Liver (tissue), 3 donors: ENCODE measurements around the gene SASH1.

Source experiments
- ATF3 ChIP-seq: IDR thresholded peaks from 2 replicates; pipeline ENCODE4 v1.6.1; 2016; ENCODE audit warnings: antibody characterized with exemption
- EGR1 ChIP-seq, 2 donors: IDR thresholded peaks; 2 replicates each; pipeline ENCODE4 v1.6.1; 2016 to 2018; ENCODE audit warnings: antibody characterized with exemption in 2 of 2, low read depth in 2 of 2
- GABPA ChIP-seq, 2 donors: IDR thresholded peaks in 1 of 2; conservative IDR thresholded peaks in 1 of 2; 2 replicates each; pipeline ENCODE4 v1.6.1; 2016; ENCODE audit warnings: antibody characterized with exemption in 2 of 2, mild to moderate bottlenecking in 1 of 2, moderate library complexity in 1 of 2
- JUND ChIP-seq, 2 donors: IDR thresholded peaks; 2 replicates each; pipeline ENCODE4 v1.6.1; 2016; ENCODE audit warnings: antibody characterized with exemption in 2 of 2
- REST ChIP-seq: IDR thresholded peaks from 2 replicates; pipeline ENCODE4 v1.6.1; 2016; ENCODE audit warnings: antibody characterized with exemption, mild to moderate bottlenecking
- RXRA ChIP-seq, 2 donors: IDR thresholded peaks; 2 replicates each; pipeline ENCODE4 v1.6.1; 2017 to 2018; ENCODE audit warnings: antibody characterized with exemption in 2 of 2, mild to moderate bottlenecking in 1 of 2
- SP1 ChIP-seq: IDR thresholded peaks from 2 replicates; pipeline ENCODE4 v1.6.1; 2018; ENCODE audit warnings: antibody characterized with exemption, mild to moderate bottlenecking
- TAF1 ChIP-seq: conservative IDR thresholded peaks from 2 replicates; pipeline ENCODE4 v1.6.1; 2016; ENCODE audit warnings: antibody characterized with exemption, mild to moderate bottlenecking
- YY1 ChIP-seq: IDR thresholded peaks from 2 replicates; pipeline ENCODE4 v1.6.1; 2016; ENCODE audit warnings: antibody characterized with exemption, mild to moderate bottlenecking
- ZBTB33 ChIP-seq: IDR thresholded peaks from 2 replicates; pipeline ENCODE4 v1.6.1; 2016; ENCODE audit warnings: antibody characterized with exemption
- TF ChIP-seq, protein P1 (sequence below): fragments of 150-350 bp; IDR thresholded peaks from 2 replicates; pipeline ENCODE4 v1.5.1; 2017; ENCODE audit warnings: improper control_type of control experiment, low read depth, low read length; ENCODE audit not compliant: missing input control
- TF ChIP-seq, protein P2 (sequence below): IDR thresholded peaks from 2 replicates; pipeline ENCODE4 v1.6.1; 2016; ENCODE audit warnings: antibody characterized with exemption
- donor health status: healthy.
- donor health status: healthy.

DNA sequence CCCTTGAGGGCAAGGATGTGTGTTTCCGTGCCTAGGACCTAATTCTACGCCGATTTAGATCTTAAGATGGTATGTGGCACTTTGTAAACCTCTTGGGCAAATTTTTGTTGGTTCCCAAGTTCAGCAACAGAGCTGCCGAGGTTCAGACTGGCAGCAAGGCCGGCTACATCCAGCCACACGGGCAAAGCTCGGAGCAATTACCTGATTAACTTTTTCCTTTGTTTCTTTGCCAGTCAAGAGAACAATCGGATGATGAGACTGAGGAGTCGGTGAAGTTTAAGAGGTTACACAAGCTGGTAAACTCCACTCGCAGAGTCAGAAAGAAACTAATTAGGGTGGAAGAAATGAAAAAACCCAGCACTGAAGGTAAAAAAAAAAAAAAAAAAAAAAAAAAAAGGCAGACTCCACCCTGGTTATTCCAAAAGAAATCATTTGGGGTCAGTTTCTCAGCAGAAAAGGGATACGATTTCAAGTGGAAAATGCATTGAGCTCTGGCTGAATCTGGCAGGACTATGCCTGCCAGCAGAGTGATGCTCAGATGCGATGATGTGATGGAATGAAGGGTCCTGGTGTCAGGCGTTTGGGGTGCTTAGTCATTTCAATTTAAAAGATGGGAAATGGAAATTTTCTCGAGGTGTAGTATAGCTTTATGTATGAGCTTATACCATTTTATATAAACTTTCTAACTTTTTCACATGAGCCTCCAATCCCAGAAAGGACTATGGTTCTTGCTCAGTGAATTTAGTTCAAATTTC, 171.6 kb downstream of the SASH1 start:
- TF ChIP-seq, protein P1, sequence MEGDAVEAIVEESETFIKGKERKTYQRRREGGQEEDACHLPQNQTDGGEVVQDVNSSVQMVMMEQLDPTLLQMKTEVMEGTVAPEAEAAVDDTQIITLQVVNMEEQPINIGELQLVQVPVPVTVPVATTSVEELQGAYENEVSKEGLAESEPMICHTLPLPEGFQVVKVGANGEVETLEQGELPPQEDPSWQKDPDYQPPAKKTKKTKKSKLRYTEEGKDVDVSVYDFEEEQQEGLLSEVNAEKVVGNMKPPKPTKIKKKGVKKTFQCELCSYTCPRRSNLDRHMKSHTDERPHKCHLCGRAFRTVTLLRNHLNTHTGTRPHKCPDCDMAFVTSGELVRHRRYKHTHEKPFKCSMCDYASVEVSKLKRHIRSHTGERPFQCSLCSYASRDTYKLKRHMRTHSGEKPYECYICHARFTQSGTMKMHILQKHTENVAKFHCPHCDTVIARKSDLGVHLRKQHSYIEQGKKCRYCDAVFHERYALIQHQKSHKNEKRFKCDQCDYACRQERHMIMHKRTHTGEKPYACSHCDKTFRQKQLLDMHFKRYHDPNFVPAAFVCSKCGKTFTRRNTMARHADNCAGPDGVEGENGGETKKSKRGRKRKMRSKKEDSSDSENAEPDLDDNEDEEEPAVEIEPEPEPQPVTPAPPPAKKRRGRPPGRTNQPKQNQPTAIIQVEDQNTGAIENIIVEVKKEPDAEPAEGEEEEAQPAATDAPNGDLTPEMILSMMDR: no peak
- TF ChIP-seq GABPA (IDR thresholded peaks at IDR 0.05 in 1 of 2, conservative IDR thresholded peaks at IDR 0.05 in 1 of 2) (no peak), SP1 (no peak), REST (no peak), ZBTB33 (no peak), TAF1 (no peak), RXRA (IDR thresholded peaks at IDR 0.05) (no peak), JUND (IDR thresholded peaks at IDR 0.05) (no peak), ATF3 (no peak), YY1 (no peak), EGR1 (IDR thresholded peaks at IDR 0.05; ENCODE audit: low read depth in 2 of 2) (no peak)
- TF ChIP-seq, protein P2, sequence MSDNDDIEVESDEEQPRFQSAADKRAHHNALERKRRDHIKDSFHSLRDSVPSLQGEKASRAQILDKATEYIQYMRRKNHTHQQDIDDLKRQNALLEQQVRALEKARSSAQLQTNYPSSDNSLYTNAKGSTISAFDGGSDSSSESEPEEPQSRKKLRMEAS: no peak
